Measurements from ENCODE around the gene RPS19BP1. TPM values are rescaled to one million over a fixed set of nuclear protein-coding genes. Genes with fewer than 3 reads are reported as not detected.

RPS19BP1 gene
- total RNA-seq, 4 donors from 2014 or later, result 72.2 to 128 (median 104) TPM

DNA sequence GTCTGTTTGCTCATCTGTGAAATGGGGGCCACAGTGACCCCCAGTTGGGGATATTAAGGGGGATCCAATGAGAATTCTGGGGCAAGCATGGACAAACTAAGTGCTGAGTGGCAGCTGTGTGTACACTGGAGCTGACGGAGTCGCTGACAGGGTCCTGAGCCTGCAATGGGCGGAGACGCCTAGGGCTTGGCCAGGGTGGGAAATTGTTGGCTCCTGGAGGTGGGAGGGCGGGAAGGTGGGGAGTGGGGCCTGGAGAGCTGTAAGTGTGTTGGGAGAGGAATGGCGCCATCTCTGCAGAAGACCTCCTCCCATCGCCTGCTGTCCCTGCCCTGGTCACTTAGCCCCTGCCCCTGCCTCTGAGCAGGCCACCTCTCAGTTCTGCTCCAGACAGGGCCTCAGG is 45.4 kb upstream of the RPS19BP1 start:
- no peak overlapping the region for H3K4me3 ChIP-seq
- H3K27ac ChIP-seq, result no peak overlapping the region
- intact Hi-C loops (cut with DNase I; ENCODE audit: low total_unique reads) (no loop called here), in situ Hi-C loops (cut with MboI; ENCODE audit: low sequenced_read_pairs in 4 of 4) (no loop called here)
- TF ChIP-seq, protein P1, sequence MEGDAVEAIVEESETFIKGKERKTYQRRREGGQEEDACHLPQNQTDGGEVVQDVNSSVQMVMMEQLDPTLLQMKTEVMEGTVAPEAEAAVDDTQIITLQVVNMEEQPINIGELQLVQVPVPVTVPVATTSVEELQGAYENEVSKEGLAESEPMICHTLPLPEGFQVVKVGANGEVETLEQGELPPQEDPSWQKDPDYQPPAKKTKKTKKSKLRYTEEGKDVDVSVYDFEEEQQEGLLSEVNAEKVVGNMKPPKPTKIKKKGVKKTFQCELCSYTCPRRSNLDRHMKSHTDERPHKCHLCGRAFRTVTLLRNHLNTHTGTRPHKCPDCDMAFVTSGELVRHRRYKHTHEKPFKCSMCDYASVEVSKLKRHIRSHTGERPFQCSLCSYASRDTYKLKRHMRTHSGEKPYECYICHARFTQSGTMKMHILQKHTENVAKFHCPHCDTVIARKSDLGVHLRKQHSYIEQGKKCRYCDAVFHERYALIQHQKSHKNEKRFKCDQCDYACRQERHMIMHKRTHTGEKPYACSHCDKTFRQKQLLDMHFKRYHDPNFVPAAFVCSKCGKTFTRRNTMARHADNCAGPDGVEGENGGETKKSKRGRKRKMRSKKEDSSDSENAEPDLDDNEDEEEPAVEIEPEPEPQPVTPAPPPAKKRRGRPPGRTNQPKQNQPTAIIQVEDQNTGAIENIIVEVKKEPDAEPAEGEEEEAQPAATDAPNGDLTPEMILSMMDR (IDR thresholded peaks at IDR 0.05 in 4 of 5, conservative IDR thresholded peaks at IDR 0.05 in 1 of 5), result no peak
- TF ChIP-seq POLR2A (IDR thresholded peaks at IDR 0.05), result no peak
- H3K36me3 ChIP-seq, result no peaks in the 10 kb centered on the region
- DNase-seq, result no peak
- H3K4me1 ChIP-seq, result no peaks in the 10 kb centered on the region
- H3K9me3 ChIP-seq, result no peaks in the 10 kb centered on the region
- peaks cover 0 to 16% (median 5%) of the 10 kb centered on the region in 3 donors for H3K27me3 ChIP-seq
- ATAC-seq, result no peak

- DNase-seq (no peak), ATAC-seq (no peak)
- no peaks in the 10 kb centered on the region for H3K36me3 ChIP-seq
- TF ChIP-seq POLR2A (IDR thresholded peaks at IDR 0.05), result no peak
- TF ChIP-seq, protein P1 (IDR thresholded peaks at IDR 0.05 in 4 of 5, conservative IDR thresholded peaks at IDR 0.05 in 1 of 5), result no peak
- in situ Hi-C loops (cut with MboI; ENCODE audit: low sequenced_read_pairs in 4 of 4), result no loop called here
- H3K27ac ChIP-seq, result no peak overlapping the region
- peaks cover 0 to 16% (median 5%) of the 10 kb centered on the region in 3 donors for H3K27me3 ChIP-seq
- no peaks in the 10 kb centered on the region for H3K4me1 ChIP-seq
- H3K9me3 ChIP-seq, result no peaks in the 10 kb centered on the region
- H3K4me3 ChIP-seq, result no peak overlapping the region
- intact Hi-C loops (cut with DNase I; ENCODE audit: low total_unique reads), result no loop called here
Observed at GRCh38 chr22:39577366-39577765, 44.8 kb upstream of the RPS19BP1 start.

DNA sequence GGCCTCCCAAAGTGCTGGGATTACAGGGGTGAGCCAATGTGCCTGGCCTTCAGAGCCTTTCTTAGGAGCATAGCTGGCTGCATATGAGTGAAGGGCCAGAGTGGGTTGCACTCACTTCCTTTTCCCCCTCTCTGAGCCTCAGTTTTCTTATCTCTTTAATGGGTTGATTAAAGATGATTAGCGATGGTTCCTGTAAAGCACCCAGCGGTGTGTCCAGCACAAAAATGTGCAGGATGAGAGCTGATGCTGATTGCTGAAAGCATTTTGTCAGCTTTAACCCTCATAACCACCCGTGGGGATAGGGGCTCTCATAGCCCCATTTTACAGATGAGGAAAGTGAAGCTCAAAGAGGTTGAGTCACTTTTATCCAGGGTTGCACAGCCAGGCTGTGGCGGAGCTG is 43.5 kb upstream of the RPS19BP1 start:
- Histone ChIP-seq H3K27ac (no peak overlapping the region), H3K9me3 (no peaks in the 10 kb centered on the region), H3K4me3 (no peak overlapping the region), H3K36me3 (no peaks in the 10 kb centered on the region), H3K4me1 (no peaks in the 10 kb centered on the region), H3K27me3 (peaks cover 0 to 16% (median 5%) of the 10 kb centered on the region in 3 donors)
- ATAC-seq (no peak), DNase-seq (no peak)
- in situ Hi-C loops (cut with MboI; ENCODE audit: low sequenced_read_pairs in 4 of 4), result no loop called here
- TF ChIP-seq, protein P1 (IDR thresholded peaks at IDR 0.05 in 4 of 5, conservative IDR thresholded peaks at IDR 0.05 in 1 of 5), result no peak
- TF ChIP-seq POLR2A (IDR thresholded peaks at IDR 0.05), result no peak
- intact Hi-C loops (cut with DNase I; ENCODE audit: low total_unique reads), result no loop called here

GRCh38 chr22:39575552-39575825 is 42.9 kb upstream of the RPS19BP1 start:
- Histone ChIP-seq H3K27me3 (peaks cover 0 to 16% (median 5%) of the 10 kb centered on the region in 3 donors), H3K36me3 (no peaks in the 10 kb centered on the region), H3K9me3 (no peaks in the 10 kb centered on the region), H3K4me3 (no peak overlapping the region), H3K4me1 (no peaks in the 10 kb centered on the region), H3K27ac (no peak overlapping the region)
- DNase-seq (no peak), ATAC-seq (no peak)
- no peak for TF ChIP-seq POLR2A (IDR thresholded peaks at IDR 0.05)
- TF ChIP-seq, protein P1 (IDR thresholded peaks at IDR 0.05 in 4 of 5, conservative IDR thresholded peaks at IDR 0.05 in 1 of 5), result no peak
- in situ Hi-C loops (cut with MboI; ENCODE audit: low sequenced_read_pairs in 4 of 4), result no loop called here
- intact Hi-C loops (cut with DNase I; ENCODE audit: low total_unique reads), result no loop called here

DNA sequence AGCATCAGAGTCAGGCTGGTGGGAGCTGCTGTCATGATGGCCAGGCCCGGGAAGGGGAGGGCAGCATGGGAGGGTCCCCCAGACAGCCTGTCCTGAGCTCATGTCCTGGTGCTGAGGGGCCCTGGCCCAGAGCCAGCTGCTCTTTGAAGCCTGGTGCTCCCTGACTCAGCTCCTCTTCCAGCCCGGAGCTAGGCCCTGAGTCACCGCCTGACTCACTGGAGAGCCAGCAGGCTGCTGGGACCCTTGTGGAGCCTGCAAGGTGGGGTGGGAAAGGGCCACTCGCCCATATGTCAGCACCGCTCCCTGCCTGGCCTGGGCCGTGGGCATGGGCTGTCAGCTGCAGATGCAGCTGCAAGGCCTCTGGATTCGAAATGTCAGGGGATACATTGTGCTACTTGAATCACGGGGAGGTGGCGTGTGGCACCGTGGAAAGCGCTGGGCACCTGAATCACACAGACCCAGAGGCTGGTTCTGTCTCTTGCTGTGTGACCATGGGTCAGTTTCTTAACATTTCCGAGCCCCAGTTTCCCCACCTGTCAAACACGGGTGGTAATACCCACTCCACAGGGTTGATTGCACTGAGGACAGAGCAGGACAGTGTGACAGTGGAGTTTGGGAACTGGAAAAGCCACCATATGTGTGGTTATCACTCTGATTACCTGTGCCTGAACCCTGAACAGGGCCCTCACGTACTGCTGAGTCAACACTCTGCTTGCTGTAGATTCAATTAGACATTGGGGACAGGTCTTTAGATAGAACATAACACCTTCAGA is 42.4 kb upstream of the RPS19BP1 start:
- TF ChIP-seq POLR2A (IDR thresholded peaks at IDR 0.05), result no peak
- TF ChIP-seq, protein P1 (IDR thresholded peaks at IDR 0.05 in 4 of 5, conservative IDR thresholded peaks at IDR 0.05 in 1 of 5), result no peak
- Histone ChIP-seq H3K27ac (no peak overlapping the region), H3K9me3 (no peaks in the 10 kb centered on the region), H3K27me3 (peaks cover 0 to 16% (median 5%) of the 10 kb centered on the region in 3 donors), H3K36me3 (no peaks in the 10 kb centered on the region), H3K4me3 (no peak overlapping the region), H3K4me1 (no peaks in the 10 kb centered on the region)
- ATAC-seq, result no peak
- no peak for DNase-seq
- in situ Hi-C loops (cut with MboI; ENCODE audit: low sequenced_read_pairs in 4 of 4) (no loop called here), intact Hi-C loops (cut with DNase I; ENCODE audit: low total_unique reads) (no loop called here)
